HG02759 (cell line): Measurements from ENCODE around the gene MAPK13.
A peak's percentile ranks its signal among the peaks of the same experiment; 100 is the strongest.
"Not testable (repeated sequence)": the region's sequence is repeated elsewhere in the genome, so short reads cannot be mapped to it uniquely, and the experiment has no call there.

Experiments
- ATAC-seq: cut with Tn5 transposase; IDR thresholded peaks from one replicate; pipeline ENCODE4 v1.9.1; 2021; ENCODE audit warnings: mild to moderate bottlenecking, moderate library complexity; ENCODE audit not compliant: unreplicated experiment

The MAPK13 gene

GRCh38 chr6:36129941-36130666 is at the start of gene MAPK13:
Gene MAPK13, plus strand, starts transcription at chr6:36130513. Its CDS starts 70 bp downstream, at chr6:36130583.
- ATAC-seq, result no peak

DNA sequence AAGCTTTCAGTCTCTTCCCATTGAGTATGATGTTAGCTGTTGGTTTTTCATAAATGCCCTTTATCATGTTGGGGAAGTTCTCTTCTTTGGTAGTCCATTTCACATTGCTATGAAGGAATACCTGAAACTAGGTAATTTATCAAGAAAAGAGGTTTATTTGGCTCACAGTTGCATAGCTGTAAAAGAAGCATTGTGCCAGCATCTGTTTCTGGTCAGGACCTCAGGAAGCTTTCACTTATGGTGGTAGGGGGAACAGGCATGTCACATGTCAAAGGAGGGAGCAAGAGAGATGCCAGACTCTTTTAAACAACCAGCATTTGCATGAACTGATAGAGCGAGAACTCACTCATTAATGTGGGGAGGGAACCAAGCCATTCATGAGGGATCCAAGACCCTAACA is 48.0 kb upstream of the MAPK13 start:
- no peak for ATAC-seq

DNA sequence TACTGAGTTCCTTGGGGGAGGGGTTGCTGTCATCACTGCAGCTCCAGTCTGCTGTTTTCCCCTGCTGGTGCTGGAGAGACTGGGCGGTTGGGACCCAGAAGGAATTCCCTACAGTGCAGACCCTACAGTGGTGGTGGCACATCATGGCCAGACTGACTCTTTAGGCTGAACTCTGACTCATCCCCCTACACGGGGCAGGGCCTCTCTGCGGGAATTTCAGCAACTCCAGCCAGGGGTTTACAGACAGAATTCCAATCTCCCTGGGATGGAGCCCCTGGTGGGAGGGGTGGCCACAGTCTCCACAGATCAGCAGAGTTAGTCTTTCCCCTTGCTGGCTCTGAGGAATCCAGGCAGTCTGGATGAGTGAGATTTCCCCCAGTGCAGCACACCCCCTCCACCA is 46.9 kb upstream of the MAPK13 start:
- no peak for ATAC-seq

GRCh38 chr6:36088204-36088603 is 42.1 kb upstream of the MAPK13 start:
- not testable (repeated sequence) for ATAC-seq

- ATAC-seq, result no peak
Observed at GRCh38 chr6:36089048-36089447, 41.3 kb upstream of the MAPK13 start.

GRCh38 chr6:36094238-36094637 is 36.1 kb upstream of the MAPK13 start:
- ATAC-seq, result no peak

GRCh38 chr6:36094753-36095496 is 35.4 kb upstream of the MAPK13 start:
- ATAC-seq, result peak; percentile 64

GRCh38 chr6:36095497-36096391 is 34.6 kb upstream of the MAPK13 start:
- ATAC-seq, result no peak

GRCh38 chr6:36098253-36098919 is 31.9 kb upstream of the MAPK13 start:
- ATAC-seq, result no peak

- no peak for ATAC-seq
Observed at GRCh38 chr6:36098920-36099647, 31.2 kb upstream of the MAPK13 start.

- no peak for ATAC-seq
Observed at GRCh38 chr6:36099869-36100483, 30.3 kb upstream of the MAPK13 start.

- ATAC-seq, result no peak
Observed at GRCh38 chr6:36101691-36102090, 28.6 kb upstream of the MAPK13 start.

- no peak for ATAC-seq
Observed at GRCh38 chr6:36102853-36103252, 27.5 kb upstream of the MAPK13 start.

DNA sequence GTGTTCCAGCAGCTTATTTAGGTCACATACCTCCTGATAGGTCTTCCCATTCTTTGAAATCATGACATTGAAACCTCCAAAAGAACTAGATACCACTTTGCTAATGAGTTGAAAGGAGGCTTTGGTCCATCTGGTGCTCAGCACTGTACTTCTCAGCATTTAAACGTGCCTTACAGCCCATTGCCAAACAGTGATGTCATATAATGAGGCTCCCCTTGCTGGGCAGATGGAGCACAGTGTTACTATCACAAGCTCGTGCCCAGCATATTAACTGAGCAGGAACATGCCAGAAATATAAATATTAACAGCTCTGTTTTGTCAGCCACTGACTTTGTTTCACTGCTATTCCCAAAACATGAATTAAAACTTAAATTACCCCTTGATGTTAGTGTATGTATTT is 25.5 kb upstream of the MAPK13 start:
- no peak for ATAC-seq

- ATAC-seq, result no peak
Observed at GRCh38 chr6:36109092-36109491, 21.2 kb upstream of the MAPK13 start.

DNA sequence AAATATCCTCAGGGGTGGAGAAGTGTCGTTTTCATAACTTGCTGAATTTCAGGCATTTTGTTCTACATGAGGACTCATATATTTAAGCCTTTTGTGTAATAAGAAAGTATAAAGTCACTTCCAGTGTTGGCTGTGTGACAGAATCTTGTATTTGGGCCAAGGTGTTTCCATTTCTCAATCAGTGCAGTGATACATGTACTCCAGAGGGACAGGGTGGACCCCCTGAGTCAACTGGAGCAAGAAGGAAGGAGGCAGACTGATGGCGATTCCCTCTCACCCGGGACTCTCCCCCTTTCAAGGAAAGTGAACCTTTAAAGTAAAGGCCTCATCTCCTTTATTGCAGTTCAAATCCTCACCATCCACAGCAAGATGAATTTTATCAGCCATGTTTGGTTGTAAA is 20.3 kb upstream of the MAPK13 start:
- ATAC-seq, result no peak

GRCh38 chr6:36110863-36111262 is 19.4 kb upstream of the MAPK13 start:
- ATAC-seq, result no peak

GRCh38 chr6:36111526-36111925 is 18.8 kb upstream of the MAPK13 start:
- no peak for ATAC-seq

DNA sequence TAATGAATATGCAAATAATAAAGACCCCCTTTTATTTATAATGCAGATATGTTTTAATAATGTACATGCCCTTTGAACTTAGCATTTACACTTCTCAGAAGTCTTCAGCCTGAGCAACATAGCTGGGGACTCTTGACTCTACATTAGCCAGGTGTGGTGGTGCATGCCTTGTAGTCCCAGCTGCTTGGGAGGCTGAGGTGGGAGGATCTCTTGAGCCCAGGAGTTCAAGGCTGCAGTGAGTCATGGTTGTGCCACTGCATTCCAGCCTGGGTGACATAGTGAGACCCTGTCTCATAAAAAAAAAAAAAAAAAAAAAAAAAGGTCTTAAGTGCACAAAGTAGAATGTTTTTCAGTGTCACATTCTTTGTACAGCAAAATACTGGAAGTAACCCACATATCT is 17.3 kb upstream of the MAPK13 start:
- no peak for ATAC-seq

DNA sequence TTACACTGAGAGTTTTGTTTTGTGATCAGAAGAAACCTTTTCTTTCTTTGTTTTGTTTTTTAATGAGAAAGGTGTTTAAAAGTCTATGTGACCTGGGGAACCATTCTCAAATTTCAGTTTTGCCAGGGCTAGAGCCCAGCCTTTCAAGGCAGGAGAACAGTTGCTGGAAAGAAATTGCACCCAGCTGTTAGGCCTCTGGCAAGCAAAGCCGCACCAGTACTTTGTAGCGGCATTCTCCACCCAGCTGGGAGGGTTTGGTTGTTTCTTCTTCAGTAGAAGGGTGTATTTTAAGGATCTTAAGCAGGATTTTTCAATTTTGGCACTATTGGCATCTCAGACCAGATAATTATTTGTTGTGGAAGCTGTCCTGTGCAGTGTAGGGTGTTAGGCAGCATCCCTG is 16.6 kb upstream of the MAPK13 start:
- no peak for ATAC-seq
